Activated CD8-positive, alpha-beta memory T cell treated with anti-CD3 and anti-CD28 coated beads, Interleukin-2, amount 50 U/mL, for 1 hour (primary cell): ENCODE measurements around the gene ACVR1.
"Not testable (repeated sequence)": the region's sequence is repeated elsewhere in the genome, so short reads cannot be mapped to it uniquely, and the experiment has no call there.

Experiments used
- DNase-seq: peaks from one replicate; pipeline ENCODE4 v3.0.0-alpha.2; 2020; ENCODE audit errors: extremely low read depth

Gene ACVR1

DNA sequence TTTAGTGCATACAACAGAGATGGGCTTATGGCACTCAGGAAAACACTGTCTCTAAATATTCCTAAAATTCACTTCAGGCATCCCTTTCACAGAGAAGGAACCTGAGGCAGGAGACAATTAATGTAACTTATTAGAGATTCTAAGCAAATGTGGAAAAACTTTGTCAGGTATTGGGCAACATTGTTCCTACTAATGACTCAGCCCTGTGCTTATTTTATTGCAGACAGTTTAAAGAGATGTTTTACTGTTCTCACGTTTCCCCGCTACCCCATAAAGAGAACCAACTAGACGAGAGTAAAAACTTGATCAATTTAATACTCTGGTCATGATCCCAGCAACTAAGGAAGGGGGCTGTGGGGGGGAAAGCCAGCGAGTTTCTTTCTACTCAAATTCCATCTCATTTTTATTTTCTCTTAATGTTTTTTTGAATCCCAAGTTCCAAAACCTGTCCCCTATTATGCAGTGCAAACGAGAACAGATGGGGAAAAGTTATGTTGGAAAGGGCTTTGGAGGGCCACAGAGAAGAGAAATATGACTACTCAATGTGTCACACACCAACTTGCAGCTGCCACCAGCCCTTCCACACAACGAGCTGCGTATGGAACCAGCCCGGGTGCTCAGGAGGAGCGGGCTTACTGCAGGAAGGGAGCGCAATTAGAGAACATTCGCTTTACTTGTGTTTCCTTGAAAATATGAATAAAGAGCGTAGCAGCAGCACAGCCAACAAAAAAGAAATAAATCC, 18.7 kb upstream of the ACVR1 start:
- no peak for DNase-seq

DNA sequence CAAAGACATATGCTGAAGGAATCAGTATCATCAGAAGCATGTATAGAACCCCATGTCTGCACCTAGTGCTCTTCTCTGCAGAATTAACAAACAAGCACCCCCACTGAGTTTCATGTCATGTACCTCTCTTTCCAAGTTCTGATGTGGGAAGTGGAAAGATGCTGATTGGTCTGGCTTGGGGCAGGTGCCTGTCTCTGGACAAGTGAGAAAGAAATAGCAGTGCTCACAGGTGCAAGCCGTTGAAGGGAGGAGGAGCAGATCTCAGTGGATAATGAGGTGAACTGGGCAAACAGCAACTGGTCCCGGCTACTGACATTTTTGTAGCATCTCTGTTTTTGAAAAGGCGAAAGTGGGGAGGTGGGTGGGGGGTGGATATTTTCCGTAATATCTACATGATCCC, 17.5 kb upstream of the ACVR1 start:
- DNase-seq = no peak

DNA sequence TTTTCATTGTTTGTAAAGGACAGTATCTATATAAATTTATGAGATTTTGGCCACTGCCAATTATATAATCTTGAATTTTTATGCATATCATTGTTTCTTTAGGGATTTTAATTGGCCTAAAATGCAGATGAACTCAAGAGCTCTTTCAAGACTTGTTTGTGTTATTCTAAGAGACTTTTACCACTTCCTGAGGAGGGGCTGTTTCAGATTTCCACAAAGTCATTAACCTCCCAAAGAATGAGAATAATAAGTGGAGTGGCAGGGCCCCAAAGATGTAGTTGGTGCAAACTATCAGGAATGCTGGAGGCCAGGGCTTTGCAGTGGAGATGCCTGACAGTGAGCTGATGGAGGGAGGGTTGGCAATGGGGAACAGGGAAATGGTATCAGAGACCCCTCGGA, 15.5 kb upstream of the ACVR1 start:
- DNase-seq = no peak

DNA sequence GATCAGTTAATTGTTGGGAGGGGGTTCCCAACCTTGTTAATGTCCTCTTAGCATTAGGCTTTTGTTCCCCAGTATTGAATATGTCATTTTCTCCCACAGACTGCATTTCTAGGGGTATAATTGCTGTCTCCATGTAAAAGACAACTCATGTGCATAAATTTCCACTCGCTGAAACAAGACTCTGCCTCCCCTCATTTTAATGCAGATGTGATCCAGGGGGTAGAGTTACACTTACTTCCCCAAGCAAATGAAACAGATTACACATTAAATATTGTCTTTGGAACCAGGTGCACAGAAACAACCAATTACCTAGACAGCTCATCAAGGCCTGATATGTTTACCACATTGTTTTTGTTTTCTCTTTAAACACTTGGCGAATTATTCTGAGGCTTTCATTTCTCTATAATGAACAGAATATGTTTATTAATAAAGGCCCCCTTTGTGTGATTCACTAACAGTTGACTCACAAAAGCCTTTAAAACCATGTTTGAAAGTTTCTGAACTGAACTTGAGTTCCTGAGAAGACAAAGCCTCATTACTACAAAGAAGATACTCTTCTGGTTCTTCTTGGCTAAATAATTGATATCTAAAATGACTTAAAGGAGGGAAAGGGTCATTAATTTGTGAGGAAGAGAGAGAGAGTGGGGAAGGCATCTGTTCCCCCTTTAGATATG, 15.0 kb upstream of the ACVR1 start:
- DNase-seq = no peak

DNA sequence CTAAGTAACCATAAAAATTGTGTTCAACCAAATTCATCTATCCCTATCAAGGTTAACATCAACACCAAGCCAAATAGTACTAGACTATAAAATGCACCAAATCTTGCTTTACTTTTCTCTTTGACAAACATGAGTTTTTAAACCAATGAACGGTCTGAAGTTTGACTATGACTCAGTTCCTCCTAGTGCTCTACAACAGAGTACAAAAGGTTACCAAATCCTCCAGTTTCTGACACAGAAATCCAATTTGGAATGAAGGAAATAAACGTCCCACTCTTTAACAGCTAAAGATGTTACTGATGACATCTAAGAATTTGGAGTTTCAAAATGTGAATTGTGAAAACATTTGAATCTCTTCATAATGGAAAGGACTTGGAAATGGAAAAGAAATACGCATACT, 11.8 kb upstream of the ACVR1 start:
- DNase-seq = no peak

DNA sequence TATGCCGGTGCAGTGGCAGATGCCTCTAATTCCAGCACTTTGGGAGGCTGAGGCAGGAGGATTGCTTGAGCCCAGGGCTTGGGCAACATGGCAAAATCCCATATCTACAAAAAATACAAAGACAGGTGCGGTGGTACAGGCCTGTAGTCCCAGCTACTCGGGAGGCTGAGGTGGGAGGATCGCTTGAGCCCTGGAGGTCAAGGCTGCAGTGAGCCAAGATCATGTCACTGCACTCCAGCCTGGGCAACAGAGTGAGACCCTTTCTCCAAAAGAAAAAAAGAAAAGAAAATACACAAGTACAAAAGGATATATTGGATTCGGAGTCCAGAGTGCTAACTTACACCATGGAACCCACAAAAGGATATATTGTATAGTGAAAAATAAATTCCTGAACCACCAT, 8.4 kb upstream of the ACVR1 start:
- DNase-seq = not testable (repeated sequence)

DNA sequence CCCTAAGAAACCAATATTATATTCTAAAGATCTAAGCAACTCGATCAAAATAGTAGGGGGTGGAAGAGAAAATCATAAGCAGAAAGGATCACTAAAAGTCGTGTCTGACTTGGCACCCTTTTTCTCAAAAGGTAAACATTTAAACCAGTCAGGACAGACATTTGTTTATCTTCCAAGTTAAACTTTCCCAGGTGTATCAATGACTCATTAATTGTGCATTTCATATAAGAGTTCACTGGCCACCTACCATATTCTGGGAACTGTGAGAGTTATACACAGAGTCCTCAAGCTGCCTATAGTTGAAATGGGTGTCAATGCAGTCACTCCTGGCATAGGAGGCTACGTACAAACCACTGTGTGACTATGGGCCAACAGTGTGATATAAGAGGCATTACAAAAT, 4.8 kb upstream of the ACVR1 start:
- no peak for DNase-seq

DNA sequence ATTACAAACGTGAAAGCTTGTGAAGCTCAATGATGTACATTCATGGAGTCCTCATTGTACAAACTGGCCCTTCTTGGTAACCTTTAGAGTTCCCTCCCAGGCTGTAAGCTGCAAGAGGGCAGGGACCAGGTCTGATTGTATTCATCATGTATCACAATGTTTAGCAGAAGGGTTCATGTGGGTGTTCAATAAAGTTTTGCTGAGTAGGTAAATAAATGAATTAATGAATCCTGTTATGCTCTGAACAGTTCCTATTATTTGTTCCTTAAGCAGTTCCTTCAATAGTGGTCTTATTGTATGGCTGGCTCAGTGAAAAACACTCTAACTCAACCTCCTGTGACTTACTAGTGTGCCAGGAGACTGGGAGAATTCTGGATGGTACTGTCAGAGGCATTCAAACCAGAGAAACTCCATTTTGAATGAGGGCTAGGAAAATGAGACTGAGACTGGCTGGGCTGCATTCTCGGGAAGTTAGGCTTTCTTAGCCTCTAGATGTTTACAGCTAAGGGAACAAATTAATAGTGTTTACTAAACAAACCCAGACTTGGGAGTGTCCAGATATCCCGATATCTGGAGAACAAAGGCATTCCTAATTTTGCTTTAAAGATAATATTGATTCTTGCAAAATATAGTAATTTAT, 1.8 kb upstream of the ACVR1 start:
- DNase-seq = no peak

DNA sequence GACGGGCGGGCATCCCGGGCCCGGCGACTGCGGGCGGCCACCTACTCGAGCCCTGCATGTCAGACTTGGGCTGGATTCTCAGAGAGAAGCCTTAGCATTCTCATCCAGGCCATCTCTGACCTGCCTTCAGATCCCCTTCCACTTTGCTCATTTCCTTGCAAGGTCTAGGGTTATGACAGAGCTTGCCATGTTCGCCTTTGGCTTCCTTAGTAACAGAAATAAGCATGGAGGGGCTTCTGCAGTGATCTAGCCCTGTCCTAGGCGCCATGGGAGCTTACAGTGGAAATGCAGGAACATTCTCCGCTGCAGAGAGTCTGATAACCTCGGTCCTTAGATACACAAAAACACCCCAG, 632 bp upstream of the ACVR1 start:
- DNase-seq = no peak

DNA sequence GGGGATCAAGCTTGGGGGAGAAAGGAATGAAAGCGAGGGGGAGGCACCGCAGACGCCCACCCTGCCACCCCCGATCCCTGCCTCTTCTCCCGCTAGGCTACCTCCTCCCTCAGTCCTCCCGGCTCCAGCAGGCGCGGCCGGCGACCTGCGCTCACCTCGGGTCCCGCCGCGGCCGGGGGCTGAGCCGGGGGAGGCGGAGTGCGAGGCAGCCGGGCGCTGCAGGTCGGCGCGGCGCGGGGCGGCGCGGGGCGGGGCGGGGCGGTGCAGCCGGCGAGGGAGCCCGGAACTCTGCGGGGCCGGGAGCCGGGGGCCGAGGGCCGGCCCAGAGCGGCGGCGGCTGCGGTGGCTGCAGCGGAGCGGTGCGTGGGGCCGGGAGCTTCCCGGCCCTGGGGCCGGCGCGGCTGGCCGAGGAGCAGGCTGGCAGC, 477 bp downstream of the ACVR1 start:
- DNase-seq = no peak

DNA sequence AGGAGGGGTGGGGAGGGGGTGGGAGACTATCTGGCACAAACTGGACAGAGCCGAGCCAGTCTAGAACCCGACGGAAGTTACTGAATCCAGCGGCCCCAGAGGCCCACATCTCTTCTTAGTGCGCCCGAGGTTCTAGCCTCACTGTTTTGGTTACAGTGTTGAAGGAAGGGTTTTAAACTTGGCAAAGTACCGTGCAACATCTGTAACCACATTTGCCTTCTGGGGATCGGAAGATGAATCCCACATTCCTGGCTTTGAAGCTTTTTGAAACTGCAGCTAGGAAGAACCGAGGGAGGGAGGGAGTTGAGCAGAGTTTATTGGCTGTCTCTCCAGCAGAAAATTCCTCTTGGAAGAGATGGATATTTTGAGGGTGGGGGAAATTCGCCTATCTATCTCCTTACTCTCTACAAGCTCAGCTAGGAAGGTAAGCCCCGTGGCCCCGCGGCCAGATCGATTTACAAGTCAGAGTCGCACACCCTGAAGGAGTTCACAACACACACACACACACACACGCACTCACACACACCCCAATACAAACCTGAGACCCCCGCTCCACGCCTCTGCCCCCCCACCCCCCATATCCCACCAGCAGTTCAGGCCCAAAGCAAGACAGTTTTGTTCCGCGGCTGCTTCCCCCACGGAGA, 1.0 kb downstream of the ACVR1 start:
- no peak for DNase-seq

DNA sequence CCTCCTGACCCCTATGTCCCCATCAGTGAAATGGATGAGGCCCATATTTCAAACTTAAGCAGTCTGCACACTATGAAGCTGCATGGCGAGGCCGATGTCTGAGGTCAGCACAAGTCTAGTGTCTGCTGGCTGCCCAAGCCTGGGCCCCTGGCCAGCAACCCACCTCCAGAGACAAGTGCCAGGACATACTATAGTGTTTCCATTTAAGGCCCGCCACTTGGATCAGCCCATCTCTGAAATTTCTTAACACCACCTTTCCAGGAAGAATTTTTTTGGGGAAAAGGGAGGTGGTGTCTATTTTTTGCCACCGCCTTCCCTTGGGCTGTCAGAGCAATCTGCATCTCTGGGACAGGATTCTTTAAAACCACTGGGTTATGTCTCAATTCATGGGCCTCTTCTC, 1.8 kb downstream of the ACVR1 start:
- DNase-seq = no peak

DNA sequence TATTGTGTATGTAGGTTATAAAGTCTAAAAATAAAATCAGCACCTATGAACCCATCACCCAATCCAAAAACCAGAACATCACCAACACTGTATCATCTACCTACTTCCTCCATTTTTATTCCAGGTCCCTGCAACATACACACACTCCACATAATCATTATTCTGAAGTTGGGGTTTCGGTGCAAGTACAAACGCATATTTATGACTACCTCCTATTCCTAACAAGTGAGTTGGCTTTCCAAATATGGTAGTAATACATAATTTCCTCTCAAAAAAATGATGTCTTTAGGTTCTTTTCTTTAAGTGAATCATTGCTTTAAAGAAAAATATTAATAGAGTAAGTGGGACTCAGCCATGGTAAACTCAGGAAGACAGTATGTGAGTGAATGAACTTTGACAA, 3.3 kb downstream of the ACVR1 start:
- no peak for DNase-seq

DNA sequence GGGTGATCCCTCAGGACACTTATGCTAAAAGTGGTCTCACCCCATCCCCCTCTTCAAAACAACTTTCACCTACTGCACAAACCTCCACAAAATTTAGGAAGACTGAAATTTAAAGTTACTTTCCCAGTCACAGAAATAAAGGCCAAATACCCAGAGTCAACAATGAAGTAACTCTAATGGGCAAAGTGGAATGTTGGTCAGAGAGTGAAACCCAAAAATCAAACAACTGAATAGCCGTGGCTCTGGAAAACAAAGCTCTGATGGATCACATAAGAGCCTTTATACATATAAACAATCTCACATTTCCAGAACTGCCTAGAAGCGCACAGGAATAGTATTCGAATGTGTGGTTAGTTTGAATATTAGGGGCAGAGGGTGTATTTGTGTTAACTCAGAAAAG, 4.7 kb downstream of the ACVR1 start:
- DNase-seq = no peak

DNA sequence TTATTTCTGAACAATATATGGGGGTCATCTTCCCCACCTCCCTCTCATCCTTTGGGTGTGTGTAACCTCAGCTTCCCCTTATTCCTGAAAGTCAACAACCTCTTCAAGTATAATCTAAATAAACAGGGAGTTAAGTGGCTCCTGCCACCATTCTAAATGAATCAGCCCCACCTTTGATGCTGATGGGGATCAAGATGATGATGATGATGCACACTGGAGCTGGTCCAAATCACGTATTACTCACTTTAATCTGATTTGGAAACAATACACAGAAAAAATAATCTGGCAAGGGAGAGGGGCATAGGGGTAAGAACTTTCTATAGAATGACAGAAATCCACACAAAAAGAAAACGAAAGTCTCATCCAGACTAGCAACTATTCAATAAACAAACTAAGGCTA, 7.1 kb downstream of the ACVR1 start:
- DNase-seq = no peak

DNA sequence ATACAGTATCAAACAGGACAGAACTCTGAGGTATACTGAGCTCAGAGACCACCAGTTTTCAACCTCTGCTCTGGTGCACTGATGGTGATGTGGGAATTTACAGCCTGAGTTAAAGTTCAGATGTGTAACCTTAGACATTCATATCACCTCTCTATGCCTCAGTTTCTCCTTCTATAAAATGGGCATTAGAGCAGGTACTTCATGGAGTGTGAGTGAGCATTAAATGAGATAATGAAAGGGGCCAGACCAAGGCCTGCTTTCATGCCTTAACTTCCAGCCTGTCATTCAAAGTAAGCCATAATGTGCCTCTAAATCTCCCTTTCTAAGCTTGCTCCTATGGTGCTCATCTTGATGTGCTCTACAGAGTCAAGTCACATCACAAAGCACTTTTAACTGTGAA, 8.4 kb downstream of the ACVR1 start:
- DNase-seq = no peak

DNA sequence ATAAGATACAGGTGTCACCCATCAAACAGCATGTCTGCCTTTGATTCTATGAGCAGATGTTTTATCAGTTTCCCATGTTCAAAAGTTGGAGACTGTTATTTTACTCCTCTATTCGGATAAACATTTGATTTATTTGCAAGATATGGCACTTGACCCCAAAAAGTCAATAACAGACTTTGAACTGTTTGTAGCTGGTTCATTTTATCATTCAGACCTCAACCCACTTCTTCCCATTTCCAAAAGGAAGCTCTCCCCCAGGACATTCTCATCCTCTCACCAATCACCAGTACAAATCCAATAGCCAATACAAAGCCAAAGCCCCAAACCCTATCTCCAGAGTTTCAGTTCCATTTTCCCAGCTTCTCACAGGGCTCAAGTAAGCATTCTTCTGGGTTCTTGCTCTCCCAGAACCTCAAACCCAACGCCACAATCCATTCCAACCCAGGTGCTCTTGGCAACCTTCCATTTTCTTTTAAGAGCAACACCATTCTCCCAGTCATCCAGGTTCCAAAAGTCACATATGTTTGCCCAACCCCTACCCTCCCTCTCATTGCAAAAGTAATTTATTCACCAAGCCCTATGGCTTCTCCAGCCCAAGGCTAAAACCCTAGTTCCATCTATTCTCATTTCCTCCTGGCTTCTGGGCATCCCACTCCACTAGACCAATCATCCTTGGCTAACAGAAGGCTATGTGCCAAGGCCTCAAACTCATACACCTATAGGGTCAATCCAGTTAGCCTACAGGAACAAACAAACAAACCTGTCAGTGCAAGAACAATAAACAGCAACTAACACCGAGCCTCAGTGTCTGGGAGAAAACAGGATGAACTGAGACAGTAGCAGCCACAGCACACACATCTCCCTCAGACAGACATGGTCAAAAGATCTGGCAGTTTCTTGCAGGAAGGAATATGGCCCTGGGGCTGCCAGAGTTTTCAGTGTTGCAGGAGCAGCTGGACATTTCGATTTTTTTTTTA, 9.2 kb downstream of the ACVR1 start:
- DNase-seq = no peak

DNA sequence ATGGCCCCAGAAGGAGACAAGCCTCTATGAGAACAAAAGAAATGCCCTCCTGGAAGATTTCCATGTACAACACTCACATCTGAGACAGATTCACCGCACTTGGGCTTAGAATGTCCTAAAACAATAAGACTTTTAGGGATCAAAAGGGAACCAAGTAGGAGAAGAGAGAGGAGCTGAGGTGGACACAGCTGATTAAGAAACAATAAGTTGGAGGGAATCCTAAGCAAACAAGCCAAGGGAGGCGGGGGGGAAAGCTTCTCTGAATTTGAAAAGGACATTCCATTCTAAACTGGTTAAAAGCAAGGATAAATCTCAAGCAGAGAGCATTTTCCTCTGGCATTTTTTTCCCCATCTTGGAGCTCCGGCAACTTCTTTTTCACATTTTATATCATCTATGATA, 9.9 kb downstream of the ACVR1 start:
- no peak for DNase-seq

DNA sequence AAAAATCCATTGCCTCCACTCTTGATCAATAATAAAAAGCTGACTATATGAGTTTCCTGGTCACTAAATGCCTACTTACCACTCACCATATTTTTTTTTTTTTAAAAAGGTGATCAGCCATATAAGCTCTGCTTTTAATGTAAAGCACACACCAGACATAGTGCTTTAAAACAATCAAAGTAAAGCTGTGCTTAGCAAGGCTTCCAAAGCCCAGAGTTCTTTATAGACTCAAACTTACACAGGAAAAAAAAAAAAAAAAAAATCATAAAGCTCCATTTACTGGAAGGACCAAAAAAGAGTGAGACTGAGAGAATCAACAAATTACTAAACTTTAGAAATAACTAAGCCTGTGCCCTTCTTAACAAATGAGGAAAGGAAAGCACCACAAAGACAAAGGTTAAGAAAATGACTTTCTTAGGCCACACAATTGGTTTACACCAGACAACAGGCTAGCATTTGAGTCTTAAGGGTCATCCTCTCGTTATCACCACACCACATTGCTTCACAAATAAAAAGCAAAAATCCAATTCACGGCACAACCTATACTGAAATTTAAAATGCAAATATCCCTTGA, 11.2 kb downstream of the ACVR1 start:
- DNase-seq = no peak

DNA sequence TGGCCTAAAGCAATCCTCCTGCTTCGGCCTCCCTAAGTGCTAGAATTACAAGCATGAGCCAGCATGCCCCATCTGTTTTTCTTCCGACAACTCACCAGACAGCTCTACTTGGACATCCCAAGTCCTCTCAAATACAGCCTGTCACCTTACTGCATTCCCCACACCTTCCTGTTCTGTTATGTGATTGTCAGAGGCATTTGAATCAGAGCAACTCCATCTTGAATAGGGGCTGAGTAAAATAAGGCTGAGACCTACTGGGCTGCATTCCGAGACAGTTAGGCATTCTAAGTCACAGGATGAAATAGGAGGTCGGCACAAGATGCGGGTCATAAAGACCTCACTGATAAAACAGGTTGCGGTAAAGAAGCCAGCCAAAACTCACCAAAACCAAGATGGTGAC, 17.3 kb downstream of the ACVR1 start:
- no peak for DNase-seq

DNA sequence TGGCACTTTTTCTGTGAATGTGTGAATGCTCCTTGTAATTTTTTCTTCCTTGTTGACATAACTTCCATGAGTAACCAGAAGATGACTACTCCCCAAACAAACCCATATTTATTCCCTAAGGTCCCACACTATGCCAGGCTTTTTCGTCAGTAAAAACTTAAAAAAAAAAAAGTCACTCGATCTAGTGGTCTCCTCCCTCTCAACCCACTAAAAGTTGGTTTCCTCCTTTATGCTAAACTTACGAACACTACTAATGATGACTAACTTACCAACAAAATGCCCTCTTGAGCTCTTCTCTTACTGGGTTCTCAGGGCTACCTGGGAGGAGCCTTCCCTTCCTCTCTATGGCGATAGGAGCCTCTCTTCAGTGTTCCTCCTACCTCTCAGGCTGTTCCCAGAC, 18.2 kb downstream of the ACVR1 start:
- no peak for DNase-seq

DNA sequence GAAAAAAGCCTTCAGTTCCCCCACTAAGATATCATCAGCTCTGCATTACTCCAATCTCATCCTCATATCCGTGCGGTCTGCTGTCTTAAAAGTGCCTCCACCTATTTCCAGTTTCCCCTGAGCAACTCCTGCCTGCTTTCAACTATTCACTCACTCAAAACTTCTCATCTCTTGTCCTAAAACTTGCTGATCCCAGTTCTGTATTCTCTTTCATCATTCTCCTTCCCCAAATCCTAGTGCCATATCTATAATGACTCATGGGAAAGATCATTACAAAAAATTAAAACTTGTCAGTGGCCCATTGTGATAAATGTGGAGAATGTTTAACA, 20.0 kb downstream of the ACVR1 start:
- DNase-seq = no peak
